ENCODE data around the gene LY6G6C. TPM values are rescaled to one million over a fixed set of nuclear protein-coding genes. Genes with fewer than 3 reads are reported as not detected.

LY6G6C gene
- total and polyA plus RNA-seq, 2 of the 4 experiments (the other 2 are of a cell fraction) = not detected

GRCh38 chr6:31686483-31686882 is 35.1 kb downstream of the LY6G6C start:
- POLR2A ChIA-PET (ENCODE audit: unreplicated experiment) = no interaction called here
- Histone ChIP-seq H3K4ac (ENCODE audit: low read depth, low read length) (no peak overlapping the region), H2BK120ac (ENCODE audit: low read depth, low read length) (no peak overlapping the region), H3K36me3 (ENCODE audit: control insufficient read depth, insufficient read depth, low read length) (peaks cover 51% of the 10 kb centered on the region), H3K9me1 (ENCODE audit: insufficient read depth, low read length) (0 out of 2 replicates have a peak, but pooled peaks cover 5% of the 10 kb centered on the region), H2AK9ac (replicated peaks; ENCODE audit: low read depth, low read length, poor library complexity) (no peak overlapping the region), H4K20me1 (ENCODE audit: insufficient read depth, low read length) (no peaks in the 10 kb centered on the region), H3K9ac (ENCODE audit: low read depth, low read length) (no peak overlapping the region), H2AK5ac (ENCODE audit: low read depth, low read length) (no peak overlapping the region), H3K27ac (ENCODE audit: insufficient read depth, low read length) (no peak overlapping the region), H3K56ac (ENCODE audit: extremely low read depth, insufficient read depth, low read length) (no peak overlapping the region), H3K79me1 (ENCODE audit: low read depth in 1 of 2, low read length in 2 of 2) (no peaks in the 10 kb centered on the region), H4K5ac (ENCODE audit: low read depth, low read length) (no peak overlapping the region), H2BK15ac (ENCODE audit: low read depth, low read length) (no peak overlapping the region), H3K23ac (ENCODE audit: low read depth, low read length) (no peak overlapping the region), H2AFZ (replicated peaks; ENCODE audit: low read length, poor library complexity) (no peak overlapping the region), H2BK5ac (ENCODE audit: low read depth, low read length, poor library complexity, severe bottlenecking) (no peak overlapping the region), H4K91ac (ENCODE audit: insufficient read depth, low read depth, low read length) (no peak overlapping the region), H3K9me3 (ENCODE audit: control insufficient read depth, insufficient read depth, low read length) (no peaks in the 10 kb centered on the region), H3K4me3 (ENCODE audit: insufficient read depth, low read depth, low read length) (no peak overlapping the region), H3K14ac (replicated peaks; ENCODE audit: low read depth, low read length) (no peak overlapping the region), H3K27me3 (ENCODE audit: control insufficient read depth, insufficient read depth, low read length) (no peaks in the 10 kb centered on the region), H3K18ac (ENCODE audit: low read depth, low read length) (no peak overlapping the region), H3K4me2 (ENCODE audit: low read depth, low read length) (no peak overlapping the region), H4K8ac (ENCODE audit: low read depth in 2 of 2, low read length in 2 of 2) (no peak overlapping the region), H3K4me1 (ENCODE audit: control insufficient read depth, insufficient read depth, low read length) (peaks cover 5% of the 10 kb centered on the region; the same call in 1 of the 2 replicates), H2BK20ac (ENCODE audit: low read depth, low read length) (no peak overlapping the region)
- dilution Hi-C loops (cut with HindIII; ENCODE audit: low sequenced_read_pairs, unreplicated experiment) (no loop called here), in situ Hi-C loops (cut with MboI; ENCODE audit: low sequenced_read_pairs) (loop anchor here (10.0 kb wide), 2 partner anchors 148 to 258 kb away; partner anchors contain the start of gene CFB), intact Hi-C loops (cut with micrococcal nuclease) (no loop called here)
- CTCF ChIA-PET = no interaction called here
- no peak for DNase-seq
- 88% methylated on average over 3 of the region's 5 CpGs; no CpG with 5 or more reads in 1 of the 2 experiments for WGBS, 2 experiments (ENCODE audit: extremely low coverage in 2 of 2, insufficient read length in 1 of 2)
- BruUV-seq (replicated peaks) = no TSS peak
- no peak for ATAC-seq (ENCODE audit: low read depth)
- TF ChIP-seq RFX5 (IDR thresholded peaks at IDR 0.05; ENCODE audit: low read depth, low read length) (no peak), CTCF (conservative IDR thresholded peaks at IDR 0.05; ENCODE audit: low read depth, low read length) (no peak), RAD21 (IDR thresholded peaks at IDR 0.05; ENCODE audit: low read length) (no peak), FOS (IDR thresholded peaks at IDR 0.05; ENCODE audit: low read depth, low read length) (no peak), MXI1 (IDR thresholded peaks at IDR 0.05; ENCODE audit: borderline replicate concordance, low read depth, low read length) (no peak), CHD1 (IDR thresholded peaks at IDR 0.05; ENCODE audit: low read depth, low read length) (no peak), USF2 (IDR thresholded peaks at IDR 0.05; ENCODE audit: low read depth, low read length) (no peak), RCOR1 (IDR thresholded peaks at IDR 0.05; ENCODE audit: insufficient replicate concordance, low read length) (no peak), POLR2A (IDR thresholded peaks at IDR 0.05; ENCODE audit: low read depth, low read length) (no peak), NFE2L2 (IDR thresholded peaks at IDR 0.05; ENCODE audit: low read depth, low read length) (no peak), BHLHE40 (IDR thresholded peaks at IDR 0.05; ENCODE audit: low read depth, low read length) (no peak), MAFK (IDR thresholded peaks at IDR 0.05; ENCODE audit: low read depth, low read length) (no peak), MAZ (IDR thresholded peaks at IDR 0.05; ENCODE audit: borderline replicate concordance, low read depth, low read length) (no peak)
